Peyer's patch (tissue), 4 donors: ENCODE measurements around the gene CHN2. TPM values are rescaled to one million over a fixed set of nuclear protein-coding genes. Genes with fewer than 3 reads are reported as not detected.

Experiments used
- DNase-seq, 3 donors: peaks; one replicate each; pipeline ENCODE4 v3.0.0-alpha.2; 2017 to 2019
- H3K27ac ChIP-seq, 4 donors: fragments of 200-600 bp; sonication (generic); one replicate each; pipeline ENCODE4 v1.5.1; 2016 to 2019
- H3K27me3 ChIP-seq, 2 donors: fragments of 200-600 bp; sonication (generic); one replicate each; pipeline ENCODE4 v1.5.1; 2019
- H3K36me3 ChIP-seq, 3 donors: fragments of 200-600 bp; sonication (generic); one replicate each; pipeline ENCODE4 v1.5.1; 2016 to 2019
- H3K4me1 ChIP-seq, 4 donors: fragments of 200-600 bp; sonication (generic); one replicate each; pipeline ENCODE4 v1.5.1; 2016 to 2019
- H3K4me3 ChIP-seq, 4 donors: fragments of 200-600 bp; sonication (generic); 1 replicate in 3 of 4; 2 replicates in 1 of 4; pipeline ENCODE4 v1.5.1; 2016 to 2019; ENCODE audit warnings: mild to moderate bottlenecking in 1 of 4
- H3K9me3 ChIP-seq, 4 donors: fragments of 200-600 bp; sonication (generic); one replicate each; pipeline ENCODE4 v1.5.1; 2016 to 2019; ENCODE audit warnings: mild to moderate bottlenecking in 1 of 4
- CTCF ChIP-seq, 6 experiments: fragments of 450-650 bp in 4 of 6; fragments of 200-600 bp in 2 of 6; sonication (generic) in 1 of 6; IDR thresholded peaks; one replicate each; pipeline ENCODE4 v1.5.1; 2017 to 2019; ENCODE audit warnings: antibody characterized with exemption in 6 of 6, mild to moderate bottlenecking in 3 of 6, moderate library complexity in 1 of 6
- POLR2A ChIP-seq, 2 donors: fragments of 450-650 bp; IDR thresholded peaks; one replicate each; pipeline ENCODE4 v1.5.1; 2017; ENCODE audit warnings: antibody characterized with exemption in 2 of 2, mild to moderate bottlenecking in 2 of 2, moderate library complexity in 2 of 2
- total RNA-seq, 4 donors: library from RNA; depleted of rRNA; stranded (reverse); fragments of >200 nt; gene quantifications; one replicate each; pipeline ENCODE4 v1.1.0, GENCODE V29; 2016

Gene CHN2
- total RNA-seq, 4 donors from 2014 or later: 29.7 to 159 (median 120) TPM

DNA sequence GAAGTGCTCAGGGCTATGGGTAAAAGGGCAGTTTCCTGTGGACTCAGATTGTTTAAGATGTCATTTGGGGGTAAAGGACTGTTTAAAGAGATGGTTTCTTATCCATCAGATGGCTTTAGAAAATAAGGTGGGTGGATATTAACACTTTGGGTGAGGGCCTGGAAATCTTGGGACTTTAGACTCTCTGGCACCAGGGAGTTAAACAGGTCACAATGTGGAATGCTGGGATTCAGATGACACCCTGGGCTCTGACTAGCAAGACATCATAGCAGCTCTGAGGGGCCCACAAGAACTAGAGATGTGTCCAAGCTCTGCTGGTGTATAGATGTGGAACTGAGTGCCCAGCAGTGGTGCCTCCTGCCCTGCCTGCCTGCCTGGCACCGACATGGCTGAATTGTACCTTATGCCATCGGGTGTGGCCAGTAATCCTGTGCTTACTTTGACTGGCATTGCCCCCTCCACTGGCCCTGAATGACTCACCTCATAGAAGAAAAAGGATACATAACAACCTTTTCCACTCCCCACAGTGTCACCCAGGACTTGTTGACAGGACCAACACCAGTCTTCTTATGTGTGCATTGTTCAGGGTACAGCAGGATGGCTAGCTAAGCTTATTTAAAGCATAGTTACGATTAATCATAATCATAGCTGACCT lies 269.1 kb downstream of the CHN2 start:
- Histone ChIP-seq H3K9me3 (no peaks in the 10 kb centered on the region), H3K27me3 (no peaks in the 10 kb centered on the region), H3K4me3 (no peak overlapping the region), H3K4me1 (peaks cover 0 to 12% (median 0%) of the 10 kb centered on the region in 4 donors), H3K27ac (peak overlapping the region in 2 of 4 donors; percentile 0 to 66), H3K36me3 (no peaks in the 10 kb centered on the region)
- DNase-seq: peak in 2 of 3 donors; percentile 67 to 78
- no peak for TF ChIP-seq POLR2A (IDR thresholded peaks at IDR 0.05)
- TF ChIP-seq CTCF (IDR thresholded peaks at IDR 0.05): no peak

- H3K4me1 ChIP-seq: peaks cover 0 to 23% (median 2%) of the 10 kb centered on the region in 4 donors
- no peak for DNase-seq
- H3K36me3 ChIP-seq: no peaks in the 10 kb centered on the region
- H3K27ac ChIP-seq: peak overlapping the region in 1 of 4 donors; percentile 66
- no peaks in the 10 kb centered on the region for H3K9me3 ChIP-seq
- TF ChIP-seq POLR2A (IDR thresholded peaks at IDR 0.05) (no peak), CTCF (IDR thresholded peaks at IDR 0.05) (no peak)
- no peak overlapping the region for H3K4me3 ChIP-seq
- no peaks in the 10 kb centered on the region for H3K27me3 ChIP-seq
Measured at GRCh38 chr7:29464753-29465152, 270.2 kb downstream of the CHN2 start.

- H3K4me1 ChIP-seq: peaks cover 0 to 29% (median 2%) of the 10 kb centered on the region in 4 donors
- no peak overlapping the region for H3K4me3 ChIP-seq
- no peaks in the 10 kb centered on the region for H3K27me3 ChIP-seq
- no peak for TF ChIP-seq POLR2A (IDR thresholded peaks at IDR 0.05)
- DNase-seq: no peak
- no peaks in the 10 kb centered on the region for H3K9me3 ChIP-seq
- no peaks in the 10 kb centered on the region for H3K36me3 ChIP-seq
- H3K27ac ChIP-seq: peak overlapping the region in 3 of 4 donors; percentile 27 to 83 (median 75)
Measured at GRCh38 chr7:29467193-29467926, 272.8 kb downstream of the CHN2 start.

DNA sequence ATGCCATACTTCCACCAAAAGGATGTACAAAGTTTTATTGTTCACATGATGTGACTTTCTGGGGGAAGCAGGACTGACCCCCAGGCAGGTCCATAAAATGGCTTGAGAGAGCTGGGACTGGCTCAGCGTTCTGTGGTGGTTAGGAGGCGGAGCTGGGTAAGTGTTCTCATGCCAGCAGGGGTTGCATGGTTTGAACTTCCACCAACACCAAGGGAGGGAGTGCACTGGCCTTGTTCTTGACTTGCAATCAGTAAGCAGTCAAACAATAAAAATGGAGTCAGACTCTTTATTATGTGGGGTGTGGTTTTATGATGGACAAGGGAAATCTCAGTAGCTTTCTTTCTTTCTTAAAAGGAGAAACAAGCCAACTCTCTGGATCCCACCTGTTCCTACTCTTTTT lies 273.6 kb downstream of the CHN2 start:
- TF ChIP-seq POLR2A (IDR thresholded peaks at IDR 0.05): peak in 1 of 2 donors; percentile 52
- no peak for TF ChIP-seq CTCF (IDR thresholded peaks at IDR 0.05)
- H3K4me1 ChIP-seq: peaks cover 0 to 36% (median 2%) of the 10 kb centered on the region in 4 donors
- H3K27me3 ChIP-seq: no peaks in the 10 kb centered on the region
- peak overlapping the region in 1 of 4 donors; percentile 23 for H3K4me3 ChIP-seq
- no peaks in the 10 kb centered on the region for H3K9me3 ChIP-seq
- H3K27ac ChIP-seq: peak overlapping the region in 3 of 4 donors; percentile 57 to 83 (median 75)
- H3K36me3 ChIP-seq: no peaks in the 10 kb centered on the region
- peak in 2 of 3 donors; percentile 71 to 80 for DNase-seq

DNA sequence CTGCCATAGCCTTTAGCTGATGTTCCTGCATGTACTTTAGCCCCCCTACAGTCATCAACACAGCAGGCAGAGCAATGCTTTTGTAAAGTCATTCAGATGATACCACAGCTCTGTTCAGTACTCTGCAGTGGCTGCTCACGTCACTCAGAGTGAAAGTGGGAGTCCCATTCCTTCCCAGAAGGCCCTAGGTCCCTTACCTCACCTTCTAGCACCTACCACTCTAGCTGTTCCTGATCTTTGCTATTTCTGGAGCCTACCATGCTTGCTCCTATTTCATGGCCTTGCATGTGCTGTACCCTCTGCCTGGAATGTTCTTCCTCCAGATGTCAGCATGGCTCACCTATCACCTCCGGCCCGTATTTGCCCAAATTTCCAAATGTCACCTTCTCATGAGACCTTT lies 274.7 kb downstream of the CHN2 start:
- no peaks in the 10 kb centered on the region for H3K36me3 ChIP-seq
- DNase-seq: no peak
- peaks cover 0 to 26% (median 2%) of the 10 kb centered on the region in 4 donors for H3K4me1 ChIP-seq
- no peaks in the 10 kb centered on the region for H3K27me3 ChIP-seq
- H3K9me3 ChIP-seq: no peaks in the 10 kb centered on the region
- H3K4me3 ChIP-seq: no peak overlapping the region
- TF ChIP-seq CTCF (IDR thresholded peaks at IDR 0.05): no peak
- peak overlapping the region in 3 of 4 donors; percentile 57 to 83 (median 75) for H3K27ac ChIP-seq

DNA sequence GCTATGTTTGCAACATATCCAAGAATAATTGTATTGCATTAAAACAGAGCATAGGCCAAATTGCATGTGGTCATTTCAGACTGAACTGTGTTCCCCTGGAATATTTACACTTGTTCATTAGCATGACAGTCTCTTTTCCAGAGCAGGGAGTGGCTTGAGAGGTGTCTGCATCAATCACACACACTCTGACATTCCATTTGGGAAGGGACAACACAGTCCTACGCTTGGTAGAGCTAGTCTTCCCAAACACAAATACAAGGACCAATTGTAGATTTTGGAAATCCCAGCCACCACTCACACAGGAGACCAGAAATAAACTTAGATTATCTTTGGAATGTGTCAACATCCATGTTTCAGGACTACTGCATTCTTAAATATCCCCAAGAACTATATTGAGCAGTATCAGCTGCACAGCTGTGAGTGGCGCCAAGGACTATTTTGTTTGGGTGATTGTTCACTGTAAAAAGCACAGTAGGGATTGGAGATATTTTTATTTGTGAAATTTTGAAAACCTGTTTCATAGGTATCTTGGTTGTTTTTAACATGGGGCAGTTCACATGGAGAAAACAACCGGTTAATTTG lies 275.5 kb downstream of the CHN2 start:
- Histone ChIP-seq H3K27ac (peak overlapping the region in 3 of 4 donors; percentile 24 to 83 (median 76)), H3K4me1 (peaks cover 0 to 26% (median 2%) of the 10 kb centered on the region in 4 donors)
- DNase-seq: no peak

More for the DNA sequence above, 275.5 kb downstream of the CHN2 start:
- Histone ChIP-seq H3K4me3 (no peak overlapping the region), H3K27me3 (no peaks in the 10 kb centered on the region), H3K36me3 (no peaks in the 10 kb centered on the region), H3K9me3 (no peaks in the 10 kb centered on the region)
- TF ChIP-seq CTCF (IDR thresholded peaks at IDR 0.05) (no peak), POLR2A (IDR thresholded peaks at IDR 0.05) (no peak)
